ENCODE results near the gene HSPBAP1.
"Not testable (repeated sequence)": the region's sequence is repeated elsewhere in the genome, so short reads cannot be mapped to it uniquely, and the experiment has no call there.

DNA sequence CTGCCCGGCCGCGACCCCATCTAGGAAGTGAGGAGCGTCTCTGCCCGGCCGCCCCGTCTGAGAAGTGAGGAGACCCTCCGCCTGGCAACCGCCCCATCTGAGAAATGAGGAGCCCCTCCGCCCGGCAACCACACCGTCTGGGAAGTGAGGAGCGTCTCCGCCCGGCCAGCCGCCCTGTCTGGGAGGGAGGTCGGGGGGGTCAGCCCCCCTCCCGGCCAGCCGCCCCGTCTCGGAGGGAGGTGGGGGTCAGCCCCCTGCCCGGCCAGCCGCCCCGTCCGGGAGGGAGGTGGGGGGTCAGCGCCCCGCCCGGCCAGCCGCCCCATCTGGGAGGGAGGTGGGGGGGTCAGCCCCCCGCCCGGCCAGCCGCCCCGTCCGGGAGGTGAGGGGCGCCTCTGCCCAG, 46.3 kb downstream of the HSPBAP1 start:
- TF ChIP-seq, protein P1, sequence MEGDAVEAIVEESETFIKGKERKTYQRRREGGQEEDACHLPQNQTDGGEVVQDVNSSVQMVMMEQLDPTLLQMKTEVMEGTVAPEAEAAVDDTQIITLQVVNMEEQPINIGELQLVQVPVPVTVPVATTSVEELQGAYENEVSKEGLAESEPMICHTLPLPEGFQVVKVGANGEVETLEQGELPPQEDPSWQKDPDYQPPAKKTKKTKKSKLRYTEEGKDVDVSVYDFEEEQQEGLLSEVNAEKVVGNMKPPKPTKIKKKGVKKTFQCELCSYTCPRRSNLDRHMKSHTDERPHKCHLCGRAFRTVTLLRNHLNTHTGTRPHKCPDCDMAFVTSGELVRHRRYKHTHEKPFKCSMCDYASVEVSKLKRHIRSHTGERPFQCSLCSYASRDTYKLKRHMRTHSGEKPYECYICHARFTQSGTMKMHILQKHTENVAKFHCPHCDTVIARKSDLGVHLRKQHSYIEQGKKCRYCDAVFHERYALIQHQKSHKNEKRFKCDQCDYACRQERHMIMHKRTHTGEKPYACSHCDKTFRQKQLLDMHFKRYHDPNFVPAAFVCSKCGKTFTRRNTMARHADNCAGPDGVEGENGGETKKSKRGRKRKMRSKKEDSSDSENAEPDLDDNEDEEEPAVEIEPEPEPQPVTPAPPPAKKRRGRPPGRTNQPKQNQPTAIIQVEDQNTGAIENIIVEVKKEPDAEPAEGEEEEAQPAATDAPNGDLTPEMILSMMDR (IDR thresholded peaks at IDR 0.05; ENCODE audit: low read depth, low read length): not testable (repeated sequence)
- not testable (repeated sequence) for TF ChIP-seq EZH2phosphoT487 (IDR thresholded peaks at IDR 0.05; ENCODE audit: low read depth)

All from OCI-LY3 (cell line).